ENCODE results near the gene IL22RA1.

GRCh38 chr1:24122776-24123175, 20.2 kb downstream of the IL22RA1 start:
- TF ChIP-seq CTCF (IDR thresholded peaks at IDR 0.05; ENCODE audit: insufficient read depth, low read depth, low read length) (no peak), EZH2 (IDR thresholded peaks at IDR 0.05; ENCODE audit: insufficient read depth, low read length) (no peak)

Measured in astrocyte (in vitro differentiated cells and primary cell).